Activated CD4-positive, alpha-beta memory T cell treated with anti-CD3 and anti-CD28 coated beads, Interleukin-2, amount 10 ng/mL, durations not matched to agents 7 days and 5 days (primary cell): ENCODE results near the gene LSP1. TPM values are rescaled to one million over a fixed set of nuclear protein-coding genes. Genes with fewer than 3 reads are reported as not detected.

Source experiments
- CTCF ChIA-PET: fragments of 350-600 bp; sonication (Branson Sonifier 250); formaldehyde crosslinking; loops from one replicate; lab custom pipeline; 2021; ENCODE audit warnings: antibody characterized with exemption, inconsistent platforms; lab: Charles Lee
- POLR2A ChIA-PET: fragments of 350-600 bp; sonication (Branson Sonifier 250); formaldehyde crosslinking; loops from one replicate; lab custom pipeline; 2021; ENCODE audit warnings: antibody characterized with exemption; lab: Charles Lee
- DNase-seq: peaks from one replicate; pipeline ENCODE4 v3.0.0-alpha.2; 2020
- H3K27ac Mint-ChIP-seq: one replicate; pipeline ENCODE4 v1.8.0; 2021; ENCODE audit warnings: mild to moderate bottlenecking, mixed read lengths
- H3K27me3 Mint-ChIP-seq: one replicate; pipeline ENCODE4 v1.8.0; 2021; ENCODE audit warnings: mixed read lengths
- H3K36me3 Mint-ChIP-seq: one replicate; pipeline ENCODE4 v1.8.0; 2021; ENCODE audit warnings: low read depth, mixed read lengths
- H3K4me1 Mint-ChIP-seq: one replicate; pipeline ENCODE4 v1.8.0; 2021; ENCODE audit warnings: mixed read lengths
- H3K4me3 Mint-ChIP-seq: one replicate; pipeline ENCODE4 v1.8.0; 2021; ENCODE audit warnings: mild to moderate bottlenecking, mixed read lengths
- H3K9me3 Mint-ChIP-seq: one replicate; pipeline ENCODE4 v1.8.0; 2021; ENCODE audit warnings: mixed read lengths
- total RNA-seq, 2 experiments: library from RNA; stranded (reverse); gene quantifications; one replicate each; pipeline ENCODE4 v1.2.3, GENCODE V29; 2021

The LSP1 gene
- total RNA-seq, 2 experiments from 2014 or later, result 590 TPM

- Mint-ChIP-seq H3K9me3 (no peaks in the 10 kb centered on the region), H3K4me1 (no peaks in the 10 kb centered on the region), H3K27me3 (peaks cover 26% of the 10 kb centered on the region), H3K36me3 (no peaks in the 10 kb centered on the region), H3K27ac (no peak overlapping the region), H3K4me3 (no peak overlapping the region)
- CTCF ChIA-PET, result interaction anchor here (0.9 to 1.9 kb wide), 2 partner anchors 24 to 254 kb away, joined by 4 to 8 read pairs; no protein-coding TSS in a partner anchor
- POLR2A ChIA-PET, result no interaction called here
- no peak for DNase-seq
Measured at GRCh38 chr11:1906181-1906580, 53.3 kb downstream of the LSP1 start.

- POLR2A ChIA-PET, result no interaction called here
- Mint-ChIP-seq H3K4me3 (no peak overlapping the region), H3K4me1 (no peaks in the 10 kb centered on the region), H3K27ac (no peak overlapping the region), H3K27me3 (peaks cover 27% of the 10 kb centered on the region), H3K9me3 (no peaks in the 10 kb centered on the region), H3K36me3 (no peaks in the 10 kb centered on the region)
- DNase-seq, result no peak
- CTCF ChIA-PET, result interaction anchor here (0.9 to 1.9 kb wide), 2 partner anchors 25 to 254 kb away, joined by 4 to 8 read pairs; no protein-coding TSS in a partner anchor
Measured at GRCh38 chr11:1906611-1907423, 53.9 kb downstream of the LSP1 start.

- ChIA-PET POLR2A (interaction anchor here (0.6 kb wide), 1 partner anchor 757 kb away, joined by 3 read pairs; no protein-coding TSS in a partner anchor), CTCF (no interaction called here)
- Mint-ChIP-seq H3K9me3 (no peaks in the 10 kb centered on the region), H3K4me3 (no peak overlapping the region), H3K4me1 (no peaks in the 10 kb centered on the region), H3K36me3 (no peaks in the 10 kb centered on the region), H3K27ac (no peak overlapping the region), H3K27me3 (peaks cover 29% of the 10 kb centered on the region)
- DNase-seq, result no peak
Measured at GRCh38 chr11:1908618-1909017, 55.7 kb downstream of the LSP1 start.

- Mint-ChIP-seq H3K9me3 (peaks cover 2% of the 10 kb centered on the region), H3K4me1 (peaks cover 2% of the 10 kb centered on the region), H3K4me3 (no peak overlapping the region), H3K27me3 (peaks cover 32% of the 10 kb centered on the region), H3K27ac (no peak overlapping the region), H3K36me3 (no peaks in the 10 kb centered on the region)
- ChIA-PET POLR2A (no interaction called here), CTCF (no interaction called here)
- DNase-seq, result no peak
Measured at GRCh38 chr11:1909524-1909923, 56.6 kb downstream of the LSP1 start.

- no peak for DNase-seq
- Mint-ChIP-seq H3K36me3 (peaks cover 2% of the 10 kb centered on the region), H3K4me1 (peaks cover 12% of the 10 kb centered on the region), H3K27ac (no peak overlapping the region), H3K27me3 (peaks cover 21% of the 10 kb centered on the region), H3K9me3 (peaks cover 10% of the 10 kb centered on the region), H3K4me3 (no peak overlapping the region)
- POLR2A ChIA-PET, result no interaction called here
- CTCF ChIA-PET, result no interaction called here
Measured at GRCh38 chr11:1912289-1912878, 59.5 kb downstream of the LSP1 start.

- ChIA-PET CTCF (no interaction called here), POLR2A (no interaction called here)
- peaks cover 2% of the 10 kb centered on the region for H3K36me3 Mint-ChIP-seq
- no peak for DNase-seq
- H3K27me3 Mint-ChIP-seq, result peaks cover 18% of the 10 kb centered on the region
- peaks cover 12% of the 10 kb centered on the region for H3K4me1 Mint-ChIP-seq
- H3K27ac Mint-ChIP-seq, result no peak overlapping the region
- H3K9me3 Mint-ChIP-seq, result peaks cover 10% of the 10 kb centered on the region
- no peak overlapping the region for H3K4me3 Mint-ChIP-seq
Measured at GRCh38 chr11:1913271-1914060, 60.6 kb downstream of the LSP1 start.

- no peak for DNase-seq
- peaks cover 10% of the 10 kb centered on the region for H3K9me3 Mint-ChIP-seq
- ChIA-PET CTCF (no interaction called here), POLR2A (interaction anchor here (2.6 kb wide), 1 partner anchor 26 kb away, joined by 39 read pairs; the partner anchor contains the start of gene PRR33)
- H3K27me3 Mint-ChIP-seq, result peaks cover 11% of the 10 kb centered on the region
- peaks cover 12% of the 10 kb centered on the region for H3K4me1 Mint-ChIP-seq
- no peak overlapping the region for H3K4me3 Mint-ChIP-seq
- no peak overlapping the region for H3K27ac Mint-ChIP-seq
- peaks cover 2% of the 10 kb centered on the region for H3K36me3 Mint-ChIP-seq
Measured at GRCh38 chr11:1915795-1916131, 62.9 kb downstream of the LSP1 start.

- Mint-ChIP-seq H3K27ac (no peak overlapping the region), H3K4me3 (no peak overlapping the region), H3K4me1 (peaks cover 12% of the 10 kb centered on the region), H3K36me3 (peaks cover 2% of the 10 kb centered on the region), H3K9me3 (peaks cover 10% of the 10 kb centered on the region), H3K27me3 (peaks cover 7% of the 10 kb centered on the region)
- ChIA-PET CTCF (interaction anchor here (1.0 to 1.4 kb wide), 2 partner anchors 25 to 34 kb away, joined by 3 to 4 read pairs; partner anchors contain the start of gene PRR33), POLR2A (interaction anchor here (0.6 to 2.6 kb wide), 7 partner anchors 17 to 263 kb away, joined by 3 to 39 read pairs (median 3); partner anchors contain the start of genes LSP1 and PRR33)
- DNase-seq, result no peak
Measured at GRCh38 chr11:1916132-1916985, 63.5 kb downstream of the LSP1 start.

- Mint-ChIP-seq H3K4me1 (peaks cover 12% of the 10 kb centered on the region), H3K4me3 (no peak overlapping the region), H3K9me3 (peaks cover 10% of the 10 kb centered on the region), H3K36me3 (peaks cover 2% of the 10 kb centered on the region), H3K27ac (no peak overlapping the region), H3K27me3 (peaks cover 6% of the 10 kb centered on the region)
- CTCF ChIA-PET, result interaction anchor here (0.7 to 1.4 kb wide), 4 partner anchors 25 to 63 kb away, joined by 3 to 4 read pairs (median 3); partner anchors contain the start of gene PRR33
- no peak for DNase-seq
- POLR2A ChIA-PET, result interaction anchor here (0.8 to 2.6 kb wide), 6 partner anchors 16 to 264 kb away, joined by 3 to 39 read pairs (median 4); partner anchors contain the start of genes LSP1 and PRR33
Measured at GRCh38 chr11:1916986-1917522, 64.2 kb downstream of the LSP1 start.

GRCh38 chr11:1917523-1918435 is 64.9 kb downstream of the LSP1 start:
- no peak overlapping the region for H3K27ac Mint-ChIP-seq
- peaks cover 2% of the 10 kb centered on the region for H3K36me3 Mint-ChIP-seq
- CTCF ChIA-PET, result interaction anchor here (0.7 to 1.4 kb wide), 3 partner anchors 26 to 64 kb away, joined by 3 read pairs; partner anchors contain the start of gene PRR33
- H3K9me3 Mint-ChIP-seq, result peaks cover 10% of the 10 kb centered on the region
- H3K27me3 Mint-ChIP-seq, result peaks cover 3% of the 10 kb centered on the region
- no peak for DNase-seq
- POLR2A ChIA-PET, result interaction anchor here (0.8 to 2.6 kb wide), 5 partner anchors 15 to 265 kb away, joined by 3 to 39 read pairs (median 4); partner anchors contain the start of genes LSP1 and PRR33
- H3K4me3 Mint-ChIP-seq, result no peak overlapping the region
- H3K4me1 Mint-ChIP-seq, result peaks cover 13% of the 10 kb centered on the region
